Measurements from ENCODE around the gene NMUR1. TPM values are rescaled to one million over a fixed set of nuclear protein-coding genes. Genes with fewer than 3 reads are reported as not detected.
"Not testable (repeated sequence)": the region's sequence is repeated elsewhere in the genome, so short reads cannot be mapped to it uniquely, and the experiment has no call there.

Gene NMUR1
- 1 to 10 TPM in 1 of 4 donors, under 1 TPM in 2, not detected in 1; 0.21 to 2.5 (median 0.22) TPM for total RNA-seq

GRCh38 chr2:231530099-231531011 lies at the start of gene NMUR1:
NMUR1 (minus strand) TSS chr2:231530445; CDS start chr2:231530361, 84 bp downstream.
- Histone ChIP-seq H3K27me3 (peaks cover 0 to 11% of the 10 kb centered on the region in 2 donors), H3K4me3 (peak within 1 kb of the TSS in 3 of 4 donors; percentile 24 to 54 (median 34)), H3K4me1 (peaks cover 0 to 11% (median 0%) of the 10 kb centered on the region in 4 donors), H3K36me3 (no peaks in the 10 kb centered on the region), H3K9me3 (no peaks in the 10 kb centered on the region), H3K27ac (no peak within 1 kb of the TSS)
- peak; percentile 29 to 38 for DNase-seq (ENCODE audit: low spot score in 2 of 2)
- 18 to 26% methylated on average over 26 to 49 of the region's 85 CpGs for WGBS, 2 donors
- TF ChIP-seq EP300 (IDR thresholded peaks at IDR 0.05) (no peak), CTCF (IDR thresholded peaks at IDR 0.05) (peak; percentile 75 to 93 (median 87))

- Histone ChIP-seq H3K36me3 (no peaks in the 10 kb centered on the region), H3K4me3 (no peak overlapping the region), H3K4me1 (no peaks in the 10 kb centered on the region), H3K27ac (no peak overlapping the region), H3K9me3 (no peaks in the 10 kb centered on the region), H3K27me3 (no peaks in the 10 kb centered on the region)
- TF ChIP-seq CTCF (IDR thresholded peaks at IDR 0.05) (no peak), EP300 (IDR thresholded peaks at IDR 0.05) (no peak), POLR2A (IDR thresholded peaks at IDR 0.05) (no peak)
- 93 to 94% methylated on average over 3 of the region's 3 CpGs for WGBS, 2 donors
- DNase-seq (ENCODE audit: low spot score in 2 of 2) = no peak
These were observed 49.3 kb upstream of the NMUR1 start for GRCh38 chr2:231579560-231579959.

- DNase-seq (ENCODE audit: low spot score in 2 of 2); H3K4me1 ChIP-seq; H3K27ac ChIP-seq; H3K9me3 ChIP-seq; H3K4me3 ChIP-seq; H3K27me3 ChIP-seq; H3K36me3 ChIP-seq: not testable (repeated sequence)
- WGBS, 2 donors = 96 to 98% methylated on average over 2 of the region's 2 CpGs
These were observed 48.4 kb upstream of the NMUR1 start for GRCh38 chr2:231578655-231579054.

GRCh38 chr2:231576465-231576864 lies 46.2 kb upstream of the NMUR1 start:
- Histone ChIP-seq H3K27me3 (no peaks in the 10 kb centered on the region), H3K27ac (no peak overlapping the region), H3K36me3 (no peaks in the 10 kb centered on the region), H3K9me3 (no peaks in the 10 kb centered on the region), H3K4me1 (peaks cover 0 to 5% (median 0%) of the 10 kb centered on the region in 4 donors), H3K4me3 (no peak overlapping the region)
- no peak for DNase-seq (ENCODE audit: low spot score in 2 of 2)
- no peak for TF ChIP-seq CTCF (IDR thresholded peaks at IDR 0.05)
- 66 to 72% methylated on average over 4 of the region's 4 CpGs for WGBS, 2 donors

GRCh38 chr2:231575612-231576256 lies 45.5 kb upstream of the NMUR1 start:
- Histone ChIP-seq H3K36me3 (no peaks in the 10 kb centered on the region), H3K27ac (no peak overlapping the region), H3K9me3 (no peaks in the 10 kb centered on the region), H3K27me3 (no peaks in the 10 kb centered on the region), H3K4me1 (peaks cover 0 to 5% (median 0%) of the 10 kb centered on the region in 4 donors), H3K4me3 (no peak overlapping the region)
- TF ChIP-seq CTCF (IDR thresholded peaks at IDR 0.05) (no peak), POLR2A (IDR thresholded peaks at IDR 0.05) (no peak), EP300 (IDR thresholded peaks at IDR 0.05) (no peak)
- DNase-seq (ENCODE audit: low spot score in 2 of 2) = no peak
- 90 to 92% methylated on average over 10 of the region's 10 CpGs for WGBS, 2 donors

Data from tibial nerve (tissue), 4 donors.